ENCODE measurements around the gene TMED3.

DNA sequence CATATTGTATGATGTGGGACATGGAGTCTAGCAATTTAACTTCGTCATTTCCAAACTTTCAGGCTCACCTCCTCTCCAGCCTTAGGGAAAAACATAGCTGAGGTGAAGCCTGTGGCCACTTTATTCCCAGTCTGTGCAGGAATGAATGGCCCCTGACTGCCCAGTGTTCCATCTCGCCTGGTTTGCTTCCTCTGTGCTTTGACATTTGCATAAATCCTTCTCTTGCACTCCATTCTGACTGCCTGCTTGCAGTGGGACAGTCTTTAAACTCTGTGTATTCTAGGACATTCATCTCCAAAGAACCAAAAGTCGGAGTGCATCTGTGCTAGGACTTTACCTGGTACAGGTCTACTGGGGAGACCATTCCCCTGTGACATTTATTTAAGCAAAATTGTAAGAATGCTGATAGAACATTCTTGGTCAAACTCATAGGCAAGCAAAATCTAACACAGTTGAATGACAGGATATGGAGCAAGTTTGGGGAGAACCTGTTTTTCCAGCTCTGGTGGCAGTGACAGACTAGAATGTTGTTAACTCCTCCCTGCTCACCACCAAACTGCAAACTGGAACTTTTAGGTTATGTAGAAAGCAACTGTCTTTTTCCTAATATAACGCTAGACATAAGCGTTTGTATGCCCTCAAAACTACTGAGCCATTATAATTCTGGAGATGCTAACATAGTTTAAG, 22.1 kb downstream of the TMED3 start:
- TF ChIP-seq, protein P1, sequence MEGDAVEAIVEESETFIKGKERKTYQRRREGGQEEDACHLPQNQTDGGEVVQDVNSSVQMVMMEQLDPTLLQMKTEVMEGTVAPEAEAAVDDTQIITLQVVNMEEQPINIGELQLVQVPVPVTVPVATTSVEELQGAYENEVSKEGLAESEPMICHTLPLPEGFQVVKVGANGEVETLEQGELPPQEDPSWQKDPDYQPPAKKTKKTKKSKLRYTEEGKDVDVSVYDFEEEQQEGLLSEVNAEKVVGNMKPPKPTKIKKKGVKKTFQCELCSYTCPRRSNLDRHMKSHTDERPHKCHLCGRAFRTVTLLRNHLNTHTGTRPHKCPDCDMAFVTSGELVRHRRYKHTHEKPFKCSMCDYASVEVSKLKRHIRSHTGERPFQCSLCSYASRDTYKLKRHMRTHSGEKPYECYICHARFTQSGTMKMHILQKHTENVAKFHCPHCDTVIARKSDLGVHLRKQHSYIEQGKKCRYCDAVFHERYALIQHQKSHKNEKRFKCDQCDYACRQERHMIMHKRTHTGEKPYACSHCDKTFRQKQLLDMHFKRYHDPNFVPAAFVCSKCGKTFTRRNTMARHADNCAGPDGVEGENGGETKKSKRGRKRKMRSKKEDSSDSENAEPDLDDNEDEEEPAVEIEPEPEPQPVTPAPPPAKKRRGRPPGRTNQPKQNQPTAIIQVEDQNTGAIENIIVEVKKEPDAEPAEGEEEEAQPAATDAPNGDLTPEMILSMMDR (IDR thresholded peaks at IDR 0.05; ENCODE audit: low read depth, low read length, poor library complexity, severe bottlenecking) = no peak
- TF ChIP-seq EZH2phosphoT487 (IDR thresholded peaks at IDR 0.05; ENCODE audit: borderline replicate concordance, low read length) = no peak

Measured in DOHH2 (cell line).